Karpas-422 (cell line): Measurements from ENCODE around the gene NCDN. TPM values are rescaled to one million over a fixed set of nuclear protein-coding genes. Genes with fewer than 3 reads are reported as not detected.

Experiments used
- DNase-seq: peaks from one replicate; pipeline ENCODE4 v3.0.0-alpha.2; 2015
- H2AFZ ChIP-seq: fragments of 200-600 bp; sonication (generic); 2 replicates; pipeline ENCODE4 v1.6.1; 2014; ENCODE audit warnings: antibody characterized with exemption, low read length, mixed read lengths
- H3K27ac ChIP-seq: fragments of 200-600 bp; sonication (generic); 2 replicates; pipeline ENCODE4 v1.5.1; 2014; ENCODE audit warnings: mild to moderate bottlenecking, low read length, moderate library complexity
- H3K27me3 ChIP-seq: fragments of 200-600 bp; sonication (generic); 2 replicates; pipeline ENCODE4 v1.6.1; 2014; ENCODE audit warnings: low read length, mixed read lengths
- H3K36me3 ChIP-seq: fragments of 200-600 bp; sonication (generic); 2 replicates; pipeline ENCODE4 v1.6.1; 2014; ENCODE audit warnings: low read length, mixed read lengths; ENCODE audit not compliant: insufficient read depth
- H3K4me1 ChIP-seq: fragments of 200-600 bp; sonication (generic); 2 replicates; pipeline ENCODE4 v1.6.1; 2014; ENCODE audit warnings: mild to moderate bottlenecking, low read length, mixed read lengths
- H3K4me2 ChIP-seq: fragments of 200-600 bp; sonication (generic); 2 replicates; pipeline ENCODE4 v1.6.1; 2014; ENCODE audit warnings: low read length, low read depth, mild to moderate bottlenecking; ENCODE audit not compliant: poor library complexity, severe bottlenecking
- H3K4me3 ChIP-seq: fragments of 200-600 bp; sonication (generic); 2 replicates; pipeline ENCODE4 v1.5.1; 2014; ENCODE audit warnings: mild to moderate bottlenecking, antibody characterized with exemption, low read length, mixed read lengths
- H3K79me2 ChIP-seq: fragments of 200-600 bp; sonication (generic); 2 replicates; pipeline ENCODE4 v1.6.1; 2014; ENCODE audit warnings: mild to moderate bottlenecking, low read length, mixed read lengths
- H3K9ac ChIP-seq: fragments of 200-600 bp; sonication (generic); 2 replicates; pipeline ENCODE4 v1.6.0; 2014; ENCODE audit warnings: low read length
- H3K9me2 ChIP-seq: fragments of 200-600 bp; sonication (generic), shearing (Covaris generic); replicated peaks from 2 replicates; pipeline ENCODE4 v1.6.0; 2014; ENCODE audit warnings: mild to moderate bottlenecking, low read length, moderate library complexity; ENCODE audit not compliant: insufficient read depth
- H3K9me3 ChIP-seq: fragments of 300-700, 200-600 bp; sonication (generic); 2 replicates; pipeline ENCODE4 v1.6.1; 2014; ENCODE audit warnings: low read length, mixed read lengths
- H4K20me1 ChIP-seq: fragments of 200-600 bp; sonication (generic); 2 replicates; pipeline ENCODE4 v1.6.1; 2014; ENCODE audit warnings: mild to moderate bottlenecking, antibody characterized with exemption, low read length, low read depth; ENCODE audit not compliant: insufficient read depth
- total RNA-seq: library from RNA; depleted of rRNA; stranded (reverse); fragments of >200 nt; shearing (Covaris generic); gene quantifications from 2 replicates; pipeline ENCODE4 v1.2.3, GENCODE V29; 2014; ENCODE audit warnings: low replicate concordance

The NCDN gene
- total RNA-seq, 1 experiment from 2014 or later = 22.8 TPM

- H3K9ac ChIP-seq = no peak overlapping the region
- no peaks in the 10 kb centered on the region; the same call in 1 of the 2 replicates for H4K20me1 ChIP-seq
- no peak overlapping the region for H3K27ac ChIP-seq
- no peaks in the 10 kb centered on the region for H3K36me3 ChIP-seq
- no peaks in the 10 kb centered on the region for H3K9me3 ChIP-seq
- no peak overlapping the region for H3K4me3 ChIP-seq
- no peaks in the 10 kb centered on the region for H3K4me1 ChIP-seq
- no peak for DNase-seq
- no peaks in the 10 kb centered on the region for H3K27me3 ChIP-seq
- no peaks in the 10 kb centered on the region for H3K9me2 ChIP-seq
- no peak overlapping the region for H2AFZ ChIP-seq
- H3K79me2 ChIP-seq = no peaks in the 10 kb centered on the region
- no peak overlapping the region for H3K4me2 ChIP-seq
These were observed 12.3 kb downstream of the NCDN start for GRCh38 chr1:35569936-35570335.

DNA sequence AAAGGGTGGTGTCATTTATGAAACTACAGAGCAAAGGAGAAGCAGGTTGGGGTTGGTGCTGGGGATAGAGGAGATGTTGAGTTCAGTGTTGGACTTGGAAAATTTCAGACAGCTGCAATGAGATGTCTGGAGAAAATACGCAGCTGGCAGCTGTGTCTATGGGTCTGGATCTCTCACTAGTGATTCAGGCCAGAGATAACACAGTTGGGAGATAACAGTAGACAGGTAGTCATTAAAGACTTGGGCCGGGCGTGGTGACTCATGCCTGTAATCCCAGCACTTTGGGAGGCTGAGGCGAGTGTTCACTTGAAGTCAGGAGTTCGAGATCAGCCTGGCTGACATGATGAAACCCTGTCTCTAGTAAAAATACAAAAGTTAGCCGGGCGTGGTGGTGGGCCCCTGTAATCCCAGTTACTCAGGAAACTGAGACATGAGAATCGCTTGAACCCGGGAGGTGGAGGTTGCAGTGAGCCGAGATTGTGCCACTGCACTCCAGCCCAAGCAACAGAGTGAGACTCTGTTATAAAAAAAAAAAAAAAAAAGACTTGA, 13.1 kb downstream of the NCDN start:
- H3K27ac ChIP-seq = no peak overlapping the region
- H3K27me3 ChIP-seq = no peaks in the 10 kb centered on the region
- no peak overlapping the region for H3K9ac ChIP-seq
- no peaks in the 10 kb centered on the region for H3K9me3 ChIP-seq
- no peaks in the 10 kb centered on the region for H3K79me2 ChIP-seq
- H3K4me1 ChIP-seq = no peaks in the 10 kb centered on the region
- H3K4me2 ChIP-seq = no peak overlapping the region
- H2AFZ ChIP-seq = no peak overlapping the region
- no peaks in the 10 kb centered on the region for H3K36me3 ChIP-seq
- no peak overlapping the region for H3K4me3 ChIP-seq
- no peaks in the 10 kb centered on the region for H4K20me1 ChIP-seq
- no peak for DNase-seq
- no peaks in the 10 kb centered on the region for H3K9me2 ChIP-seq

DNA sequence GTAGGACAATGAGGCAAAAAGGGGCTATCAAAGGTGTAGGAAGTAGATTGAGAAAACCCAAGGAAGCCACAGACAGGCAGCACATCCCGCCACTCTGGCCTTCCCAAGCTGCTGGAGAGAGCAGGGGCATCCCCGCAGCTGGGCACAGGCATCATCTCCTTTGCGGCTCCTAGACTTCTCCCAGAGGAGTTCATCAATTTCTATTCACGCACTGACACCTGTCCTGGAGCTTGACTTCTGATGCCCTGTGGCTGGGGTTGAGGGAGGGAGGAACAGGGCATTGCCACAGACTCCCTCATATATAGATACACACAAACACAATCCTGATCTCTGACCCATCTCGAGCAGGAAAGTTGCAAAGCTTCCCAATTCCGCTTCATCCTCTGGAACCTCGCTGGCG, 13.7 kb downstream of the NCDN start:
- no peak overlapping the region for H3K9ac ChIP-seq
- no peaks in the 10 kb centered on the region for H3K36me3 ChIP-seq
- no peaks in the 10 kb centered on the region for H4K20me1 ChIP-seq
- no peak overlapping the region for H3K4me2 ChIP-seq
- no peak overlapping the region for H2AFZ ChIP-seq
- no peaks in the 10 kb centered on the region for H3K9me3 ChIP-seq
- no peak for DNase-seq
- H3K27ac ChIP-seq = no peak overlapping the region
- H3K27me3 ChIP-seq = no peaks in the 10 kb centered on the region
- H3K4me1 ChIP-seq = no peaks in the 10 kb centered on the region
- H3K79me2 ChIP-seq = no peaks in the 10 kb centered on the region
- no peak overlapping the region for H3K4me3 ChIP-seq
- no peaks in the 10 kb centered on the region for H3K9me2 ChIP-seq

DNA sequence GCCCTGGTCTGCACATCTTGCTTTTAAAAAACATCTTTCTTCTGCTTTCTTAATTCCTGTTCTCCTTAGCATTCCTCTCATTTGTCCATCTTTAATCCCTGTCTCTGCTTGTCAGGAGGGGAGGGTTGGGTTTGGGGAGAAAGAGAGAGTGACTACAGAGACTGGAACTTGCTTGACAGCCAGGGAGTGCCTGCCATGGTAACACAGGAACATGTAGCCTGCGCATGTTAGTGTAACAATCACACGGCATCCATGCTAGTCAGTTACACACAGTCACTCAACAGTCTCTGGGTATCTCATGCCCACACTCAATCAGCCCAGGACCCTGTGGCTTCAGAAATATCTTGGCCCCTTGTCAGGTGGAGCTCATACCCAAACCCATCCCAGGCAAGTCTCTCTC, 14.7 kb downstream of the NCDN start:
- H3K79me2 ChIP-seq = no peaks in the 10 kb centered on the region
- no peaks in the 10 kb centered on the region for H3K36me3 ChIP-seq
- no peak overlapping the region for H3K4me3 ChIP-seq
- no peak overlapping the region for H2AFZ ChIP-seq
- no peaks in the 10 kb centered on the region for H3K9me3 ChIP-seq
- H3K4me1 ChIP-seq = peaks cover 4% of the 10 kb centered on the region
- DNase-seq = no peak
- no peak overlapping the region for H3K27ac ChIP-seq
- no peak overlapping the region for H3K9ac ChIP-seq
- no peaks in the 10 kb centered on the region for H3K9me2 ChIP-seq
- no peak overlapping the region for H3K4me2 ChIP-seq
- H3K27me3 ChIP-seq = no peaks in the 10 kb centered on the region
- H4K20me1 ChIP-seq = no peaks in the 10 kb centered on the region

DNA sequence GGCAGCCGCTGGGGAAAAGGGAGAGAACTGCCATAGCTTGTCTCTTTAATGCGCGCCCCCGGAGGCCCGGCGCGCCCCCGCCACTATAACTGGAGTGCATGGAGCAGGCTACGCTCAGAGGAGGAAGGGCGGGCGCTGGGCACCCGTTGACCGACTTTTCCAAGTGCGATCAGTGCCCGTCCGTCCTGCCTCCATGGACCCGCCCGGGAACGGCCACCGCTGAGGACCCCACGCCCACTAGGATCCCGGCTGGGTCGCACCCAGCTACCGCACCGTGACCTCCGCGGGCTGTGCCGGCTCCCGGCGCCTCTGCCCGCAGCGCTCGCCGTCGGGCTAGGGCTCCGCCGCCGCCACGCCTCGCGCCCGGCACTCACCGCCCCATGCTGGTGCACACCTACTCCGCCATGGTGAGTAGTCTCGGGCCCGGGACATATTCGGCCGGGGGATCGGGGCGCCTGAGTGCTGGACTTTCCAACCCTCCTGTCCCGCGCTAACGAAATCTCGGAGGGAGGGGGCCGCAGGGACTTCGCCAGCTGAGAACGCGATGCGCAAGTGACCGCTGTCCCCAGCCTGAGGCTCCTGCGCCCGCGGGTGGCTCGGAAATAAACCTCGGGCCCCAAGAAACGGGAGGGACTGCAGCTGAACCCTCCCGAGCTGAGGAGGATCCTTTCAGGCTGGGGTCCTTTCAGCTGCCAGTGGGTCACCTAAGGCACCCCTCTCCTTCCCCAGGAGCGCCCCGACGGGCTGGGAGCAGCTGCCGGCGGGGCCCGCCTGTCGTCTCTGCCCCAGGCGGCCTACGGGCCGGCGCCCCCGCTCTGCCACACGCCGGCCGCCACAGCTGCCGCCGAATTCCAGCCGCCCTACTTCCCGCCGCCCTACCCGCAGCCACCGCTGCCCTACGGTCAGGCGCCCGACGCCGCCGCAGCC, 15.9 kb downstream of the NCDN start, which contains the start of gene TFAP2E:
TSS of gene TFAP2E (plus strand) at position 117 of the 927 bp plus-strand sequence. CDS start at position 381, 264 bp downstream.
- Histone ChIP-seq H4K20me1 (no peaks in the 10 kb centered on the region), H3K27ac (no peak within 1 kb of the TSS), H2AFZ (no peak within 1 kb of the TSS), H3K79me2 (no peaks in the 10 kb centered on the region), H3K9ac (no peak within 1 kb of the TSS), H3K4me3 (no peak within 1 kb of the TSS), H3K36me3 (no peaks in the 10 kb centered on the region), H3K27me3 (no peaks in the 10 kb centered on the region), H3K9me3 (no peaks in the 10 kb centered on the region), H3K4me1 (peaks cover 15% of the 10 kb centered on the region), H3K4me2 (no peak within 1 kb of the TSS), H3K9me2 (no peaks in the 10 kb centered on the region)
- no peak for DNase-seq

GRCh38 chr1:35574125-35574654, 16.6 kb downstream of the NCDN start:
- H3K27me3 ChIP-seq = no peaks in the 10 kb centered on the region
- H3K36me3 ChIP-seq = no peaks in the 10 kb centered on the region
- H2AFZ ChIP-seq = no peak overlapping the region
- no peak overlapping the region for H3K4me2 ChIP-seq
- peaks cover 18% of the 10 kb centered on the region for H3K4me1 ChIP-seq
- no peaks in the 10 kb centered on the region for H3K79me2 ChIP-seq
- no peaks in the 10 kb centered on the region for H3K9me2 ChIP-seq
- no peak overlapping the region for H3K4me3 ChIP-seq
- no peaks in the 10 kb centered on the region for H4K20me1 ChIP-seq
- DNase-seq = no peak
- no peaks in the 10 kb centered on the region for H3K9me3 ChIP-seq
- no peak overlapping the region for H3K27ac ChIP-seq
- no peak overlapping the region for H3K9ac ChIP-seq

GRCh38 chr1:35574655-35575415, 17.2 kb downstream of the NCDN start:
- Histone ChIP-seq H3K36me3 (no peaks in the 10 kb centered on the region), H3K9me3 (no peaks in the 10 kb centered on the region), H3K9me2 (no peaks in the 10 kb centered on the region), H3K79me2 (no peaks in the 10 kb centered on the region), H3K27me3 (no peaks in the 10 kb centered on the region), H3K9ac (no peak overlapping the region), H3K4me2 (no peak overlapping the region), H2AFZ (no peak overlapping the region), H3K4me1 (peaks cover 18% of the 10 kb centered on the region), H3K4me3 (no peak overlapping the region), H4K20me1 (no peaks in the 10 kb centered on the region), H3K27ac (no peak overlapping the region)
- no peak for DNase-seq
